ENCODE measurements around the gene SCGB2B2.
"Not testable (repeated sequence)": the region's sequence is repeated elsewhere in the genome, so short reads cannot be mapped to it uniquely, and the experiment has no call there.

SCGB2B2 gene

DNA sequence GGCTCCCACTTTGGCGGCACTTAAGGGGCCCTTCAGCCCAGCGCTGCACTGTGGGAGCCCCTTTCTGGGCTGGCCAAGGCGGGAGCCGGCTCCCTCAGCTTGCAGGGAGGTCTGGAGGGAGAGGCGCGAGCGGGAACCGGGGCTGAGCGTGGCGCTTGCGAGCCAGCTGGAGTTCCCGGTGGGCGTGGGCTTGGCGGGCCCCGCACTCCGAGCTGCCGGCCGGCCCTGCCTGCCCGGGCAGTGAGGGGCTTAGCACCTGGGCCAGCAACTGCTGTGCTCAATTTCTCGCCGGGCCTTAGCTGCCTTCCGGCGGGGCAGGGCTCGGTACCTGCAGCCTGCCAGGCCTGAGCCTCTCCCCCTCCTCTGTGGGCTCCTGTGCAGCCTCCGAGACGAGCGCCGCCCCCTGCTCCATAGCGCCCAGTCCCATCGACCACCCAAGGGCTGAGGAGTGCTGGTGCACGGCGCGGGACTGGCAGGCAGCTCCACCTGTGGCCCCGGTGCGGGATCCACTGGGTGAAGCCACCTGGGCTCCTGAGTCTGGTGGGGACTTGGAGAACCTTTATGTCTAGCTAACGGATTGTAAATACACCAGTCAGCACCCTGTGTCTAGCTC, 8.8 kb downstream of the SCGB2B2 start:
- DNase-seq = not testable (repeated sequence)

GRCh38 chr19:34667349-34668076, 9.4 kb downstream of the SCGB2B2 start:
- no peak for DNase-seq

DNA sequence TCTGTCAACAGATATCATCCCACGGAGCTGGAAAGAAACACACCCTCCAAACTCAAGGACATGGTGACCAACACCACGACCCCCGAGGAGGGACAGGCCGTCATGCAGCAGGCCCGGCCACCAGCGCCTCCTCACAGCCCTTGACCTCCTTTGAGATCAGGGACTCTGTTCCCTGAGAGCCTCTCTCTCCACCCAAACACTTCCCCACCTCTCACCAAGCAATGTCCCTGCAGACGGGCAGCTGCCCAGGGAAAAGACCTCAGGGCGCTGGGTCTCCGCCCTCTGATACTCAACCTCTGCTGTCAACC, 10.0 kb downstream of the SCGB2B2 start:
- no peak for DNase-seq

DNA sequence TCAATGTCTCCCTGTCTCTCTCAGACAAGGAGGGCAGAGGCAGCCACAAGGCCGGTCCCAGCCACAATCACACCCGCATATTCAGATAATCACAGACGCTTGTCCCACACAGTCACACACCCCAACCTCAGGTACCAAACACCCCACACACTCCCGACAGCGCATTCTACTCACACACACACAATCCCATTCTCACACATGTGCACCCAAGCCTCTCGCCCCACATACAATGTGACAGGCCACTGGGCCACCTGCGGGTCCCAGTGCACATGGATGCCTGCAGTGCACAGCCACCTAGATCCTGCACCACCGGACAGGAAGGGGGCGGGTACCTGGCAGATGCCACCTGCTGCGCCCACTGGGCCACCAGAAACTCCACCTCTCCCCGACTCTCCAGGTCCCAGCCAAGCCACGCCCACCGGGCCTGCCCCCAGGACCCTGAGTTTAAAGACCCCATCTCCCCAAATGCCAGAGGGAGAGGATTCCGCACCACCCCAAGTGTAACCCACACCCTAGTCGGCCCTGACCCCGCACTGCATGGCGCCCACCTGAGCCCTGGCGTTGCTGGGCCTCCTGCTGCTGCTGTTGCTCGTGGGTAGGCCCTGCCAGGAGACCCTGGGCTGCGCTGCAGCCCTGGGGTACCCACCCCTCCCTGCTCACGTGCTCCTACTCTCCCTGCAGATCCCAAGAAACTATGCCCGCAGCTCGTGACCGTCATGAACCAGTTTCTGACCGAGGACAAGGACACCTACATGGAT, 10.6 kb downstream of the SCGB2B2 start:
- DNase-seq = no peak

GRCh38 chr19:34665275-34665674, 11.7 kb downstream of the SCGB2B2 start:
- not testable (repeated sequence) for DNase-seq

- DNase-seq = no peak
Measured at GRCh38 chr19:34664870-34665269, 12.1 kb downstream of the SCGB2B2 start.

DNA sequence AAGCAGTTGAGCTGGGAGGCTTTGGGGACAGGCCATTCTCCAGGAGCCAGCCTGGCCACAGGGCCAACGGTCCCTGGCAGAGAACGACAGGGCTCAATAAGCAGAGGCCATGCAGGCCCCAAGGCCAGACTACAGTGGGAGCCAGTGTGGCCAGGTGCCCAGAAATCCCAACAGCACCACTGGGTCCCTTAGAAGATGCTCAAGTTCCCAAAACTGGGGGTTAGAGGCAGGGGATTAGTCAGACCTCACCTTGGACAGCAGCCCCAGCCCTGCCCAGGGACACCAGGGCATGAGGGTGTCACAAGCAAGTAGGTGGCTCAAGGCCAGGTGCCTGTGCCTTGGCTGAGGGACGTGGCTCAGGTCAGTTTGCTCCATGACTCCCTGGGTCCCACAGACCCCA, 12.8 kb downstream of the SCGB2B2 start:
- no peak for DNase-seq

DNA sequence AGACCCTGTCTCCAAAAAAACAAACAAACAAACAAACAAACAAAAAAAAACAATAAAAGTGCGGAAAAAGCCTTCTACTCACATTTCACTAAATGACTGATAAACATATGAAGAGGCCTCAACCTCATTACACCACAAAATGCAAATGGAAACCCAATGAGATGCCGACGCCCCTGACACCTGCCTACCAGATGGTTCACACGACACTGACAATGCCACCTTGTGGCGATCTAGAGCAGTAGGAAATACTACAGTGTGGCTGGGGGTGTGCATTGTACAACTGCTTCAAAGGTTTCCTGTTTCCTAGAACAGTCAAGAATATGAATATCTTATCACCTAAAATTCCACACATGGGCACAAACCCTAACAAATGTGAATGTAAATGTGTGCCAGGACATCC, 14.0 kb downstream of the SCGB2B2 start:
- DNase-seq = no peak

- DNase-seq = no peak
Measured at GRCh38 chr19:34661357-34661756, 15.6 kb downstream of the SCGB2B2 start.

- DNase-seq = no peak
Measured at GRCh38 chr19:34655651-34656050, 21.3 kb downstream of the SCGB2B2 start.

GRCh38 chr19:34654796-34655195, 22.2 kb downstream of the SCGB2B2 start:
- DNase-seq = no peak

GRCh38 chr19:34651747-34652146, 25.2 kb downstream of the SCGB2B2 start:
- no peak for DNase-seq

DNA sequence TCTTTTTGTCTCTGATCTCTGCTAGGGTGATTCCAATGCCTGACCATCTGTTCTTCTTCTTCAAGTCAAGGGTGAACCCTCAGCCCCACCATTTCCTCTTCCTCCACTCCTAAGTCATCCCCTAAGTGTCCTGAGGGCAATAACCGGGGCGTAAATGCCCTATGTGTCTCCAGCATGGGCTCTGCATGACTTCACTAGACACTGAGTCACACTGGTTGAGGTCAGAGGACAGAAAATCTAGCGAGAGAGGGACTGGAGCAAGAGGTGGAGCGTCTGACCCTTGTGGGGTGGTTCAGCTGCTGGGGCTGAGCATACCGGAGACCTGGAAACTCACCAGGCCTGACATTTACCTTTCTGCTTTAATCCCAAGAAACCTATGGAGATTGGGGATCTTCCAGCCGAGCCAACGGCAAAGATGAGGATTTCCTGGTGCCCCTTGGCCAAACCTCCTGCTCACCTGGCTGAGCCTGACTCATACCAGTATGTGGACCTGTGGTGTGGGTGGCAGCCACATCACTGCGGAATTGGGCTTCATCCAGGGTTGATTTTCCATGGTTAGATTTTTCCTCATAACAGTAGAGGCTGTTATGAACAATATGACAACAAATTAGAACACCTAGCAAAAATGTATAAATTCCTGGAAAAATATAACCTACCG, 26.9 kb downstream of the SCGB2B2 start:
- DNase-seq = no peak

GRCh38 chr19:34645551-34645950, 31.4 kb downstream of the SCGB2B2 start:
- DNase-seq = no peak

DNA sequence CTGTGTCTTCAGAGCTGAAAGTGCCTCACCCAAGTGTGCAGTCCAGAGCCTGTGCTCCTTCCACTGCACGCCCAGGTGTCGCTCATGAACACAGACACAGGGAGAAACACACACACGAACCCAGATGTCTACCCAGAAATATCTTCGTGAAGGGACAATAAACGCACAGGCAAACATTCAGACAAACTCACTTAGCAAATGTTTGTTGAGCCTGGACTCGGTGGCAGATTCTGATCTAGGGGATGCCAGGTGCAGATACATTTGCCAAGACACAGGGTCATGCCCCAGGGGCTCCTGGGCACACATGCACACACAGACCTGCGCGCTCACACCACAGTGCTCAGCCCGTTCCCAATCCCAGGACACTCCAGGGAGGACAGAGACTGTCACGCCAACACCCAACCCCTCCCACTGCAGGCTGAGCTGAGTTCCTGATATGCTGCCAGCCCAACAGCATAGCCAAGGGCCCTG, 31.9 kb downstream of the SCGB2B2 start:
- no peak for DNase-seq

DNA sequence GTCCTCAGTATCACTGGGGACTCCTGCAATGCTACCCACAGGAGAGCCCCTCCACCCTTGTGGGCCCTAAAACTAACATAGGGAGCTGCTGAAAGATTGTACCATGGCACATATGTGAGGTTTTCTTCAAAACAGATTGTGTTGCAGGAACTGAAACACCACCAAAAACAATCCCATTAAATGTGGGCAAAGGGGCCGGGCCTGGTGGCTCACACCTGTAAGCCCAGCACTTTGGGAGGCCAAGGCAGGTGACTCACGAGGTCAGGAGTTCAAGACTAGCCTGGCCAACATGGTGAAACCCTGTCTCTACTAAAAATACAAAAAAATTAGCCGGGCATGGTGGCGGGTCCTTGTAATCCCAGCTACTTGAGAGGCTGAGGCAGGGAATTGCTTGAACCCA, 34.7 kb downstream of the SCGB2B2 start:
- no peak for DNase-seq

- DNase-seq = no peak
Measured at GRCh38 chr19:34639491-34640085, 37.4 kb downstream of the SCGB2B2 start.

- no peak for DNase-seq
Measured at GRCh38 chr19:34633802-34634201, 43.2 kb downstream of the SCGB2B2 start.
